NOMO-1 (cell line): ENCODE results near the gene PHF24.

Experiments
- DNase-seq, 2 experiments: peaks; one replicate each; lab custom pipeline; 2025; ENCODE audit not compliant: unreplicated experiment in 2 of 2; lab: John Stamatoyannopoulos, UW

PHF24 gene

DNA sequence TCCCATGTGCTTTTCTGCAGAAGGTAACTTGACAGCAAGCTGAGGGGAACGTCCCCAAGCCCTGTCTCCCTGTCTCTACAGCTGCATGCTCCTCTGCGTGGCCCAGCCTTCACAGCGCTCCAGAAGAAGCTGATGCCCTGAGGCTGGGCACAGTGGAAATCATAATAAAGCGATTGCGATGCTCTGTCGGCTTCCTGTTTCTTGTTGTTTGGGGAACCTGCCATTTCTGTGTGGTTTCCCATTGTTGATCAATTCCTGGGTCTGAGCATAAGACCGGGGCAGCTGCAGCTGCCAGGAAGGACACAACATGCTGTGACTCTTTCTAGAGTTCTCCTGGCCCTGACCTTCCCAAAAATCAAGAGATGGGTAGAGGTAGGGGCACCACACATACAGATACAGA, 24.3 kb downstream of the PHF24 start:
- DNase-seq, result peak; percentile 75 to 94

GRCh38 chr9:34983209-34983608, 25.1 kb downstream of the PHF24 start:
- DNase-seq, result peak; percentile 53 to 90

GRCh38 chr9:34984049-34984448, 26.0 kb downstream of the PHF24 start:
- DNase-seq, result peak in 1 of 2 experiments; percentile 48

- peak; percentile 53 to 71 for DNase-seq
These were observed 27.3 kb downstream of the PHF24 start for GRCh38 chr9:34985311-34985899.

DNA sequence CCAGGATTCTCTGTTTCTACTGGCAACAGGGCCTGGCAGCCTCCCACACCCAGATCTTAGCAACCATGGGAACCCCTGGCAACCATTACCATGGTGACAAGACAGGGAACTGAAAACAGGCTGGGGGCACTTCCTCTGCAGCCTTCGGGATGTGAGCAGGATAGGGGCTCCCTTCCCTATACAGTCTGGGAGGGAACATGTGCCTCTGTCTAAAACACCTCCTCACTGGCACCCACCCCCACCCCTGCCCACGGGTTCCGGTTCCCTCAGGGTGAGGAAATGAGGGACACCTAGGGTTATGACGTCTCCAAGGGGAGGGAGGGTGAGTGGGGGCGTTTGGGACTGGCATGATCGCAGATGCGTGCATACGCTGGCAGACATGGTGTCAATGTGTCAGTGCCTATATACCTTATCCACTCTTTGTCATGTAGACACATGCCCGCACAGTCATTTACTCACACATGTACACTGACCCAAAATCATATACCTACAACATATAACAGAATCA, 28.5 kb downstream of the PHF24 start:
- DNase-seq, result peak; percentile 76 to 79

DNA sequence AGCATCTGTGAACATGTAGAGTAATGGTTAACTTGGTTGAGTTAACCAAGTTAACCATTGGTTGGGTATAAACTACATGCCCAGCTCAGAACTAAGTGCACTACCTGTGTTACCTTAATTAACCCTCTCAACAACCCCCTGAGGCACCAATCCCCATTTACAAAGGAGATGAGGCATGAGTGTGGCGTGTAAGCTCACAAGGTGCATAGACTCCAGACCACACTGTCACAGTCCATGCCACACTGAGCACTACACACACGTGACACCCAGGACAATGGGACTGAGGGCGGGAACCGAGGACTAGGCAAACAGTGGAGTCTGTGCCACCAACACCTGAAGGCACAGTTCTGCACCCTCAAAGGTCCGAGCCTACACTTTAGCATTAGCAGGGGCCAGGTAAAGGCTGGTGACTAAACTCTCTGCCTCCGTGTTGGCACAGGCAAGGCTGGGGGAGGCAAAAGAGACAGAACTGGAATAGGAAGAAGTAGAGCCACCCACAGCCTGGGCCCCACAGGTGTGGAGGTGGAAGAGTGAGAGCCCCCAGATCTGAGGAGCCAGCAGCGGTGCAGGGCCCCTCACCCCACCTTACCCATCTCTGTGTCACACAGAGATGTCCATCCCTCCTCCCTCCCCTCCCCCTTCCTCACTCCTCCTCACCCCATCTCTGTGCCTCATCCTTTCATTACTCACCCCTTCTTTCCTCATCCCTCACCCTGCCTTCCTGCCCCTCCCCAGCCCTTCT, 29.2 kb downstream of the PHF24 start:
- no peak for DNase-seq

DNA sequence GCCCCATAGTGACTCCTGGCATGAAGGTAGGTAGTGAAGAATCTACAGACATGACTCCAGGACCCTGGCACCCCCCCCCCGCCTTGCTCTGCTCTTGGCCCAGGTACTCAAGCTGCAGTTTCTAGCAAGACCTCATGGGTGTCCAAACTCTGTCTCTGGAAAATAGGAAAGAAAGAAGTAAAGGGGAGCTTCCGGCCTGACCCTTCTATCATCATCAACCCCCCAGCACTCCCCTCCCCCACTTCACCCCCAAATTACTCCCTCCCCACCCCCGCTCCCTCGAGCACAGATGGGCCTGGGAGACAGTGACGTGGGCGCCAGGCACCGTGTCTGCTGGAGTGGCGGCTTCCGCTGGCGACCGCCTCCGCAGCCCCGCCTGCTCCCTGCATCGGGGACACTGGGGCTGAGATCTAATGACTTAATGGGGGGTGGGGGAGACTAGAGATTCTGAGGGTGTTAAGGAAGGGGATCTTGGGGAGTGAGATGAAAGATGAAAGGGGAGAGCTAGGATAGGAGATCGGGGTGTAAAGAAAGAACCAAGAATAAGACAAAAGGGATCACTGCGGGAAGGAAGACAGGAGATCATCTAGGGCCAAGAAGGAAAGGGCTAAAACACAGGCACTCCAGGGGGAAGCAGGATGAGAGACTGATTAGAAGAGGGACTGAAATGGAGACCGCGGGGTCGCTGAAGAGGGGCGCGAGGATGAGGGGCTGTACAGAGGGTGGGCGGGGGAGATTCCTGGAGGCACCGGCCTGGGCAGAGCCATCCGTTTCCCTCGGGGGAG, 30.3 kb downstream of the PHF24 start:
- no peak for DNase-seq

- DNase-seq, result peak; percentile 100
These were observed 31.2 kb downstream of the PHF24 start, which contains the start of gene DNAJB5 for GRCh38 chr9:34989003-34989945. TSS of gene DNAJB5 (plus strand) at chr9:34989745. CDS start at chr9:34990631, 886 bp downstream.

DNA sequence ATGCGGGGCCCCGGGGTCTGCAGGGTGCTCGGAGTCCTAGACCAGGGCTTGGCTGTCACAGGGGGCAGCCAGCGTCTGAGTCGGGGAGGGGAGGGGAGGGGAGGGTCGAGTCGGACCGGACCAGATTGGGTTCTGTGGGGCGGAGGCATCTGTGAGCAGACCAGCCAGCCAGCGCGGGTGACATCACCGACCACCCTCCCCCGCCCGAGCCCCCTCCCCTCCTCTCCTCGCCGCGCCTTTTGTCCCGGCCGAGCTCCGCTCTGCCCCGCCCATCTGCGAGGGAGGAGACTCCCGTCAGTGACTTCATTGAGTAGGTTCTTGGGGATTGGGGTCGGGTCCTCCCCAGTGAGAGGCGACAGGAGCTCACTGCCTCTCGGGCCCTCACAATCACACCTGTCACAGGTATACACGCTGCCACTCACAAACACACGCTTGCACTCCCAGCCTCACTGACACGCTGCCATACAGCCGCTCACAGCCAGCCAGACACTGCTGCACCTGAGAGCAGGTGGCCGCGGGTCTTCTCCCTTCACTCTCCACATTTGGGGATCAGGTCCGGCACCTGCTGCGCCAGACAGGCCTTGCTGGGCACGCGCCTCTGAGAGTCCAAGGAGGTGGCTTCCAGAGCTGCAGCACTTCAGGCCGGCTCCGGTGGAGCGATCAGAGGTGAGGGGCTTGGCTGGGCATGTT, 32.0 kb downstream of the PHF24 start:
- no peak for DNase-seq

DNA sequence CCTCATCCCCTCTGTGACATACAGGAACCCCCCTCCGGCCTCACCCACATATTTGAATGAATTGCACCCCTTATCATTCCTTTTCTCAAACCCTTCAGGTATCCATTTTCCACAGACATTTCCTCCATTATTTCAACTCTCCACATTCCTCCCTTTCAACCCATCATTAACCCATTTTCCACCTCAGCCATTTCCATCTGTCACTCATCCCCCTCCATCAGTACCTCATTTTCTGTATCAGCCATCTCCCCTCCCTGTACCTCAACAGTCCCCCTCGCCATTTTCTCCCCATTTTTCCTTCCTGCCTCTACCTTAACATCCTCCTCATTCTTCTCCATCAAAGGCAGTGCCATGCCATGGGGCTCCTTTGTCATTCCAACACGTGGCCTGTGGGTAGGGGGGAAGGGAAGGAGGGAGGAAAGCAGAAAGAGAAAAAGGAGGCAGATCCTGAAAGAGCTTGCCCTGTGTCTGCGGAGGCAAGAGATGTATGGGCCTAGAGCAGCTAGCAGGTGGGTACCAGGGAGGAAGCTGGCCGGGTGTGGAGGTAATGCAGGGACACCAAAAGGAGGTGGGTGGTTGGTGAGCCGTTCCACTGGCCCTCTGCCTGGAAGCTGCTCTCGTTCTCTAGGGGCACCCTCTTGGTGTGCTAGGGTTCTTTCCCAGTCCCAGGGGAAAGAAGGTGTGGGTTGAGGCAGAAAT, 33.0 kb downstream of the PHF24 start:
- no peak for DNase-seq

DNA sequence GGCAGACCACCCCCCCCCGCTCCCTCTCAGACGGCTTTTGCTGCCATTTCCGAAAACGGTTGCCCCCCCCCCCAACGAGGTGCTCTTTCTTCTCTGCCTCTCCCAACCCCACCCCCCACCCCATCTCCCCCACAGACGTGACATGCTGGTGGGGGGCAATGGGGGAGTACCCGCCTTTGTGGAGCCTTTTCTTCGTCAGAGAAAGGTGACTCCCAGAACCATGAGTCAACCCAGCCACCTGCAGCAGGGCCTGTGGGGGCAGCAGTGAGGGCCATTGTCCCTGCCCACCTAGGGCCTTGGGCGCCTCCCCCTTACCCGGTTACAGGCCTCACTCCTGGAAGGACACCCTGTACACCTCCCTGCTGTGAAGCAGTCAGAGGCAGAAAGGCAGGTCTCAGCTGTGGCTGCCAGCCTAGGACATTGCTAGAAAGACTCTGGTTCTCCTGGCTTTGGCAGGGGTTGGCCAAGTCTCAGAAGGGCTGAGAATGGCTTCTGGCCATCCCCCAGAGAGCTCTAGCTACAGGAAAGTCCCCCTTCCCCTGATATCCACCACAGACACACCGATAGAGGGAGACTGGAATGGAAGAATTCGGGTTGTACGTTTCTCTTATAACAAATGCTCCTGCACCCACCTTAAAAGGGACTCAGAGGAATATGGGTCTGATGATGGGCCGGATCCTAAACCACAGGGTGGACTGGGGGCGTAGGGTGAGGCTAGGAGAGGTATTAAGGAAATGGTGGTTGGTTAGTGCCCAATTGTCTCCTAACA, 33.7 kb downstream of the PHF24 start:
- no peak for DNase-seq

GRCh38 chr9:34992376-34992951, 34.4 kb downstream of the PHF24 start:
- DNase-seq, result peak in 1 of 2 experiments; percentile 45

DNA sequence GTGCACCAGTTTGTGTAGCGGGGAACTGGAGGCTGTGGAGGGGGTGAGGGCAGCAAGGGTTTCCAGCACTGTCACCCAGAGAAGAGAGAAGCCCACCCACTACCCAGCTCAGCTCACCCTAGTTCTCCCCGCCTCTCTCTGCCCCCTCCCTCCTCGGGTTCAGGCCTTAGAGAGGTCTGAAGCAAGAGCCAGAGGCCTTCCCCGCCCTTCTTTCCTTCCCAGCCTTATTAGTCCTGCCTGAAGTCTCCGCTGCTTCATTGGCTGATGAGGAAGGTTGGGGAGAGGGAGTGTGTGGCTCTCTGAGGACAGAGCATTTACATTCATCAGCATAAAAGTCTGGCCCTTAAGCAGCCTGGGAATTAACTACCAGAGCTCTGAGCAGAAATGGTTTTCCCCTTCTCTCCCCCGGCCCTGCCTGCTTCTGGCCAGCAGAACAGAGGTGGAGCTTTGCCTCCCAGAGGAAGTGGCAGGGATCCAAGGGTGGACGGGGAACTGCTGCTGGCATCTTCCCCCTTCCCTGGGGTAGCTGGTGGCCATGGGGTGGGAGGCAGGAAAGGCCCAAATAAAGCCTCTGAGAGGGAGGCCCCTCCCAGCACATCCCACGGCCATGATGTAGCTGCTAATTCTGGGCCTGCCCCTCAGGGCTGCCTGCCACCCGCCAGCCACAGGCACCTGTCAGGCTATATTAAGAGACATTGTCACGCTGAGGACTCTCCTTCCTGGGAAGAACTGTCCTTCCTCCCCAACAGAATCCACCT, 35.6 kb downstream of the PHF24 start:
- no peak for DNase-seq

- DNase-seq, result no peak
These were observed 36.3 kb downstream of the PHF24 start for GRCh38 chr9:34994260-34994899.

DNA sequence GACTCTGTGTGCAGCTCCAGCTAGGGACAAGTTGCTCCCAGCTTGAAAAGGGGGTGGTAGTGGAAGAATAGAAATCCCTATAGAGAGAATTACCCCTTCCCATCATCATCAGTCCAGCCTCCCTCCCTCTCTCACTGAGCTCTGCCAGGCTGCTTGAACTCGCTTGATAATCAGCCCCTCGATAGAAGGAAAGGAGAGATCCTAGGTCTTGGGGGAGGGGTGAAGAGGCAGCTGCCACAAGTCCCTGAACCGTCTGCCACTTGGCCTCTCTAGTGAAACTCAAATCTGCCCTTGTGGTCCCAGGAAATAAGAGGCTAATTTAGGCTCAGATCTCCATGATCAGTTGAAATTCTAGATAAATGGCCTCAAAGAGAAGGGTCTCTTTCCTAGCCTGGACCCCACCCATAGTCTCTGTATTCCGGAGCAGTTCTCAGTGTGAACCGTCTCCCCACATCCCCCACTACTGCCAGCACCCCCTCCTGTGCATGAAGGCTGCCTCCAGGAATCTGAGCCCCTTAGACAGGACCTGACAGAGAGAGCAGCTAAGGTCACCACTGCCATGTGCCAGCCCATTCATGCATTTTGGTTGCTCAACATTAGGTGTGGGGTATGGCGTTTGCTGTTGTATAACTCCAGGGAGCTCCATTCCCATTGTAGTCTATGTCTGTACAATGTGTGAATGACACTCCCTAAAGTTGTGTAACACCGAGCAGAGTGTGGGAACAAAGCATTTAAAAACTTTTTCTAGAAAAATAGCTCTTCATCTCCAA, 37.0 kb downstream of the PHF24 start:
- DNase-seq, result no peak

DNA sequence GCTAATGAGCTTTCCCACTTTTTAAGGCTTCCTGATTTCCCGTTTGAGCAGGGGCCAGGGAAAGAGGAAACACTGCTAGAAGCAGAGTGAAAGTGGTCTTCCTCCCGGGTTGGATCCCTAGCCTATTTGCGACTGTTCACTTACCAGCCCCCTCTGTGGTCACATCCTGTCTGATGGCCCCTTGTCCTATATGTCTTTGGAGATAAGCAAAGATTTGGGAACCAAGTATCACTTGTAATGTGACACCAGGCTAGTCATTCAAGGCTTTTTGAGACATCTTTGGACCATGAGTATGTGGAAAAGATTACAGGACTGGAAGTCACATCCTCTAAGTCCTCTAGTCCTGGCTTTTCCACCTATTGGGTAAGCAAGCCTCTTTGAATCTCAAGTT, 37.6 kb downstream of the PHF24 start:
- no peak for DNase-seq
